ENCODE results near the gene CALML4.

Gene CALML4

GRCh38 chr15:68148039-68148438, 57.1 kb downstream of the CALML4 start:
- no peak for DNase-seq (ENCODE audit: low read depth in 2 of 2)

GRCh38 chr15:68145706-68146105, 59.4 kb downstream of the CALML4 start:
- no peak for DNase-seq (ENCODE audit: low read depth in 2 of 2)

- no peak for DNase-seq (ENCODE audit: low read depth in 2 of 2)
Measured at GRCh38 chr15:68143785-68144184, 61.3 kb downstream of the CALML4 start.

GRCh38 chr15:68143129-68143528, 62.0 kb downstream of the CALML4 start:
- no peak for DNase-seq (ENCODE audit: low read depth in 2 of 2)
